Stimulated activated CD8-positive, alpha-beta memory T cell treated with anti-CD3 and anti-CD28 coated beads, Interleukin-12 subunit alpha, Interleukin-12 subunit beta, amount 100 ng/mL, for 1 hour (primary cell): Measurements from ENCODE around the gene PROKR2.

ENCODE experiments used
- DNase-seq: peaks from one replicate; pipeline ENCODE4 v3.0.0-alpha.2; 2020; ENCODE audit warnings: low read depth

Gene PROKR2

DNA sequence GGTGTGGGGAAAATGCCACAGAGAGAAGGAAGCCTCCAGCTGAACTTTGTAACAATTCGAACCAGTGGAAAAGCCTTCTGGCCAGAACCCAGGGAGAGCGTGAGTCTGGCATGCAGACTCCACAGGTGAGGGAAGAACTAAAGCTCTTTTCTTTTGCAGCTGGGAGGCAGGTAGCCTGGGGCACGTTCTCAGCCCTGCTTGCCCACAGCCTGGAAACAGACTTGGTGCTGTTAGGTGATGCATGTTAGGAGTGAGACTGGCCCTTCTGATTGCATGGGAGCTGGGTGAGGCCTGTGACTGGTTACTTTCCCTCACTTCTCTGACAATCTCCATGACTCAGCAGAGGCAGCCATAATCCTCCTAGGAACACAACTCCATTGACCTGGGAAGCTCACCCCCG, 34.2 kb downstream of the PROKR2 start:
- no peak for DNase-seq

DNA sequence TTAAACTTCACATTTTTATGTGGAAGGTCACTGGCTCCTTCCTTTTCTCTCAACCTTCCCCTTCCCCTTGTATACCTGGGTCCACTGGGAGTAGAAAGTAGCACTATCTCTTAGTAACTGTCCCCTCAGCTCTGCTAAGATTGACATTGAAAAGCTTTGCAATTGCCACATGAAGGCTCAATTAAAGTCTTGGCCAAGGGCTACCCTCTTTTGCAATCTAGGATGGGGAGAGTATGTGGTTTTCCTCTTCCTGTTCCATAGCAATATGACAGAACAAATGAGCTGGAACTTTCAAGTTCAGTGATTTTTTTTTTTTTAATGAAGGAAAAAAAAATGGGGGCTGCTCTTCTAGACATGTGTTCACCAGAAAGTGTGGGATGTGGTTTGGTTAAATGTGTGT, 37.1 kb downstream of the PROKR2 start:
- DNase-seq: no peak

DNA sequence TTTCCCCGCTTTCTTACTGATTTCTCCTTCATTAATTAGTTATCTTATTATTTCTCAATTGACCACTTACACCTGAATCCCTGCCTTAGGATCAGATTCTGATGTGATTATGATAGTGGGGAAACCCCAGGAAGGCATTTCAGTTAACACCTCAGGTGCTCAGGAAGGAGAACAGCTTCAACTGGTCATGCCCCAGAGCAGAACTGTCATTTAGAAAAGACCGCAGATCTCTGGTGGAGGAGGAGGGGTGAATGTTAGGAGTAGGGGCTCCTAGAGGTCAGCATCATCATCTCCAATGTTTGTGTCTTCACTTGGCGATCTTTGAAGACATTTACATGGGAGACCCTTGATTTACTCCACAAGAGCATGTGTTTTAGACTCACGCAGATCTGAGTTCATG, 44.5 kb downstream of the PROKR2 start:
- no peak for DNase-seq

- no peak for DNase-seq
Observed at GRCh38 chr20:5270603-5271002, 46.2 kb downstream of the PROKR2 start.

GRCh38 chr20:5268449-5268848, 48.3 kb downstream of the PROKR2 start:
- no peak for DNase-seq

DNA sequence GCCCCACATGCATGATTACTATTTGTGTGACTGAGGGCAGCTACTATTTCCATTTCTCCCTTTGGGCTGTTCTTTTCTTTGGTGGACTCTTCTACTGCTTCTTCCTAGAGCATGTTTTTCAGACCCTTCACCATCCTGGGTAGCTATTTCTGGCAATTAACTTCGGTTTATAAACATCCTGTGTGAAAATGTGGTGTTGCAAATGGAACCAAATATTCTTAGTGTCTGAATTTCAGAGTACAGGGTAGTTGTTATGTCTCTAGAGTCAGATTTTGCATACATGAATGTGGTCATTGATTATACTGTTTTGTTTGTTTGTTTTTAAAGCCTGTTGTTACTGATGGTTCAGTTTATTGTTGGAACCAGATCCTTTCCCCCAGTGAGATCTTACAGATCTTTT, 49.7 kb downstream of the PROKR2 start:
- no peak for DNase-seq
